ENCODE data around the gene GSDMA.
A peak's percentile ranks its signal among the peaks of the same experiment; 100 is the strongest.

GSDMA gene

GRCh38 chr17:40022961-40023541 is 60.2 kb downstream of the GSDMA start:
- no peak for DNase-seq (ENCODE audit: low read depth)

GRCh38 chr17:40023590-40024292 is 60.9 kb downstream of the GSDMA start:
- DNase-seq (ENCODE audit: low read depth) = peak; percentile 53

GRCh38 chr17:40024901-40025300 is 62.1 kb downstream of the GSDMA start:
- DNase-seq (ENCODE audit: low read depth) = peak; percentile 97

GRCh38 chr17:40025559-40025958 is 62.8 kb downstream of the GSDMA start:
- no peak for DNase-seq (ENCODE audit: low read depth)

GRCh38 chr17:40025991-40026815 is 63.4 kb downstream of the GSDMA start:
- DNase-seq (ENCODE audit: low read depth) = peak; percentile 75

GRCh38 chr17:40026816-40027613 is 64.2 kb downstream of the GSDMA start:
- peak; percentile 92 for DNase-seq (ENCODE audit: low read depth)

Data from ELR (cell line).